Measurements from ENCODE around the gene SSU72.
A peak's percentile ranks its signal among the peaks of the same experiment; 100 is the strongest.
"Not testable (repeated sequence)": the region's sequence is repeated elsewhere in the genome, so short reads cannot be mapped to it uniquely, and the experiment has no call there.

The SSU72 gene

GRCh38 chr1:1507305-1507704 is 67.4 kb downstream of the SSU72 start:
- Histone ChIP-seq H2AK5ac (ENCODE audit: low read length) (no peak overlapping the region), H4K8ac (ENCODE audit: low read depth, low read length) (no peak overlapping the region), H3K4ac (ENCODE audit: low read depth, low read length) (no peak overlapping the region), H3K4me3 (ENCODE audit: low read length) (no peak overlapping the region), H3K79me2 (ENCODE audit: control insufficient read depth, insufficient read depth, low read length) (no peaks in the 10 kb centered on the region), H2BK15ac (replicated peaks; ENCODE audit: low read depth) (no peak overlapping the region), H3K23ac (ENCODE audit: low read length) (no peak overlapping the region), H3K36me3 (ENCODE audit: control insufficient read depth, insufficient read depth, low read length) (no peaks in the 10 kb centered on the region), H3K79me1 (ENCODE audit: low read length) (no peaks in the 10 kb centered on the region), H4K5ac (ENCODE audit: low read length) (no peak overlapping the region), H3K18ac (ENCODE audit: low read length) (no peak overlapping the region), H3K9ac (ENCODE audit: low read length) (no peak overlapping the region), H2BK5ac (ENCODE audit: low read length) (no peak overlapping the region), H3K4me1 (ENCODE audit: control insufficient read depth, low read depth, low read length) (no peaks in the 10 kb centered on the region), H3K27me3 (ENCODE audit: insufficient read depth, low read length, poor library complexity) (no peaks in the 10 kb centered on the region), H3K27ac (ENCODE audit: low read depth, low read length) (no peak overlapping the region), H3K56ac (ENCODE audit: low read length) (no peak overlapping the region), H3K4me2 (ENCODE audit: low read length) (no peak overlapping the region), H2BK120ac (ENCODE audit: low read depth, low read length) (no peak overlapping the region)
- no peak for DNase-seq
- no CpG with 5 or more reads among the region's 4 CpGs for WGBS (ENCODE audit: extremely low coverage, insufficient coverage, low lambda C conversion rate)

DNA sequence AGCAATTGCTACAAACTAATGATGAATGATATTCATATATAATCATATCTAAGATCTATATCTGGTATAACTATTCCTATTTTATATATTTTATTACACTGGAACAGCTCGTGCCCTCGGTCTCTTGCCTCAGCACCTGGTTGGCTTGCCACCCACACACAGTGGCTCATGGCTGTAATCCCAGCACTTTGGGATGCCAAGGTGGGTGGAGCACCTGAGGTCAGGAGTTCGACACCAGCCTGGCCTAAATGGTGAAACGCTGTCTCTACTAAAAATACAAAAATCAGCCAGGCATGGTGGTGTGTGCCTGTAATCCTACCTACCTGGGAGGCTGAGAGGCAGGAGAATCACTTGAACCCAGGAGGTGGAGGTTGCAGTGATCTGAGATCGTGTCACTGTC is 68.9 kb downstream of the SSU72 start:
- not testable (repeated sequence) for H4K8ac ChIP-seq (ENCODE audit: low read depth, low read length); H3K56ac ChIP-seq (ENCODE audit: low read length); H2BK5ac ChIP-seq (ENCODE audit: low read length); H2BK15ac ChIP-seq (replicated peaks; ENCODE audit: low read depth); DNase-seq; H2AK5ac ChIP-seq (ENCODE audit: low read length); H4K5ac ChIP-seq (ENCODE audit: low read length); H3K79me1 ChIP-seq (ENCODE audit: low read length); H3K27me3 ChIP-seq (ENCODE audit: insufficient read depth, low read length, poor library complexity); H3K4me3 ChIP-seq (ENCODE audit: low read length); H3K18ac ChIP-seq (ENCODE audit: low read length); H3K4me2 ChIP-seq (ENCODE audit: low read length); H3K4ac ChIP-seq (ENCODE audit: low read depth, low read length); H3K4me1 ChIP-seq (ENCODE audit: control insufficient read depth, low read depth, low read length); H3K23ac ChIP-seq (ENCODE audit: low read length); H3K36me3 ChIP-seq (ENCODE audit: control insufficient read depth, insufficient read depth, low read length); H3K9ac ChIP-seq (ENCODE audit: low read length); H3K27ac ChIP-seq (ENCODE audit: low read depth, low read length); H3K79me2 ChIP-seq (ENCODE audit: control insufficient read depth, insufficient read depth, low read length); H2BK120ac ChIP-seq (ENCODE audit: low read depth, low read length)
- no CpG with 5 or more reads among the region's 5 CpGs for WGBS (ENCODE audit: extremely low coverage, insufficient coverage, low lambda C conversion rate)

- not testable (repeated sequence) for H3K18ac ChIP-seq (ENCODE audit: low read length); H3K27me3 ChIP-seq (ENCODE audit: insufficient read depth, low read length, poor library complexity); H2BK120ac ChIP-seq (ENCODE audit: low read depth, low read length); H3K9ac ChIP-seq (ENCODE audit: low read length); H3K23ac ChIP-seq (ENCODE audit: low read length); H3K56ac ChIP-seq (ENCODE audit: low read length); H4K5ac ChIP-seq (ENCODE audit: low read length); H2AK5ac ChIP-seq (ENCODE audit: low read length); H3K4ac ChIP-seq (ENCODE audit: low read depth, low read length); H4K8ac ChIP-seq (ENCODE audit: low read depth, low read length); H3K4me2 ChIP-seq (ENCODE audit: low read length); H2BK15ac ChIP-seq (replicated peaks; ENCODE audit: low read depth); H3K4me1 ChIP-seq (ENCODE audit: control insufficient read depth, low read depth, low read length); H3K79me1 ChIP-seq (ENCODE audit: low read length); H3K27ac ChIP-seq (ENCODE audit: low read depth, low read length); H2BK5ac ChIP-seq (ENCODE audit: low read length); H3K4me3 ChIP-seq (ENCODE audit: low read length); H3K36me3 ChIP-seq (ENCODE audit: control insufficient read depth, insufficient read depth, low read length); H3K79me2 ChIP-seq (ENCODE audit: control insufficient read depth, insufficient read depth, low read length)
- no CpG with 5 or more reads among the region's 22 CpGs for WGBS (ENCODE audit: extremely low coverage, insufficient coverage, low lambda C conversion rate)
- peak; percentile 21 for DNase-seq
Measured at GRCh38 chr1:1505366-1505798, 69.3 kb downstream of the SSU72 start.

GRCh38 chr1:1504777-1505365 is 69.8 kb downstream of the SSU72 start:
- WGBS (ENCODE audit: extremely low coverage, insufficient coverage, low lambda C conversion rate), result no CpG with 5 or more reads among the region's 16 CpGs
- H3K4me1 ChIP-seq (ENCODE audit: control insufficient read depth, low read depth, low read length); H2AK5ac ChIP-seq (ENCODE audit: low read length); H3K9ac ChIP-seq (ENCODE audit: low read length); H3K36me3 ChIP-seq (ENCODE audit: control insufficient read depth, insufficient read depth, low read length); H3K27me3 ChIP-seq (ENCODE audit: insufficient read depth, low read length, poor library complexity); H4K5ac ChIP-seq (ENCODE audit: low read length); H3K56ac ChIP-seq (ENCODE audit: low read length); H3K79me2 ChIP-seq (ENCODE audit: control insufficient read depth, insufficient read depth, low read length); H3K23ac ChIP-seq (ENCODE audit: low read length); H4K8ac ChIP-seq (ENCODE audit: low read depth, low read length); H3K4me2 ChIP-seq (ENCODE audit: low read length); H3K27ac ChIP-seq (ENCODE audit: low read depth, low read length); H3K4ac ChIP-seq (ENCODE audit: low read depth, low read length); H3K4me3 ChIP-seq (ENCODE audit: low read length); H3K79me1 ChIP-seq (ENCODE audit: low read length); H2BK5ac ChIP-seq (ENCODE audit: low read length); H3K18ac ChIP-seq (ENCODE audit: low read length); H2BK120ac ChIP-seq (ENCODE audit: low read depth, low read length); H2BK15ac ChIP-seq (replicated peaks; ENCODE audit: low read depth): not testable (repeated sequence)
- peak; percentile 53 for DNase-seq

DNA sequence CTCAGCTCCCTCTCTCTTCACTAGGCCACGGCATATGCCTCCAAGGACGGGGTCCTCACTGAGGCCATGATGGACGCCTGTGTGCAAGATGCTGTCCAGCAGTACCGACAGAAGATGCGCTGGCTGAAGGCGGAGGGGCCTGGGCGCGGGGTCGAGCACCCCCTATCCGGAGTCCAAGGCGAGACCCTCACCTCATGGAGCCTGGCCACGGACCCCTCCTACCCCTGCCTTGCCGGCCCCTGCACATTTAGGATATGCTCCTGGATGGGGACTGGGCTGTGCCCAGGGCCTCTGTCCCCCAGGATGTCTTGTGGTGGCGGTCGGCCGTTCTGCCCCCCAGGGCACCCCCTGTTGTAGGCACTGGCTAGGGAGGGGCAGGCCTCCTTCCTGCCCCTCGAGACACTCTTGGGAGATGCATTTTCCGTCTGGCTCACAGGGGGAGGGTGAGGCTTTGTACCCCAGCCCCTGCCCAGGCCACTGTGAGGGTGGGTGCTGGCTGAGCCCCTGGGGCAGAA is 79.1 kb downstream of the SSU72 start:
- H2AK5ac ChIP-seq (ENCODE audit: low read length); H3K4me1 ChIP-seq (ENCODE audit: control insufficient read depth, low read depth, low read length); H3K36me3 ChIP-seq (ENCODE audit: control insufficient read depth, insufficient read depth, low read length); H3K4me2 ChIP-seq (ENCODE audit: low read length); H3K79me2 ChIP-seq (ENCODE audit: control insufficient read depth, insufficient read depth, low read length); H3K9ac ChIP-seq (ENCODE audit: low read length); H3K27me3 ChIP-seq (ENCODE audit: insufficient read depth, low read length, poor library complexity); DNase-seq; H2BK15ac ChIP-seq (replicated peaks; ENCODE audit: low read depth); H3K79me1 ChIP-seq (ENCODE audit: low read length); H3K18ac ChIP-seq (ENCODE audit: low read length); H3K27ac ChIP-seq (ENCODE audit: low read depth, low read length); H3K56ac ChIP-seq (ENCODE audit: low read length); H4K5ac ChIP-seq (ENCODE audit: low read length); H3K4ac ChIP-seq (ENCODE audit: low read depth, low read length); H3K23ac ChIP-seq (ENCODE audit: low read length); H3K4me3 ChIP-seq (ENCODE audit: low read length); H2BK5ac ChIP-seq (ENCODE audit: low read length); H4K8ac ChIP-seq (ENCODE audit: low read depth, low read length); H2BK120ac ChIP-seq (ENCODE audit: low read depth, low read length): not testable (repeated sequence)
- WGBS (ENCODE audit: extremely low coverage, insufficient coverage, low lambda C conversion rate), result no CpG with 5 or more reads among the region's 18 CpGs

GRCh38 chr1:1494311-1494710 is 80.4 kb downstream of the SSU72 start:
- H3K4me2 ChIP-seq (ENCODE audit: low read length); H4K5ac ChIP-seq (ENCODE audit: low read length); H3K56ac ChIP-seq (ENCODE audit: low read length); H3K79me2 ChIP-seq (ENCODE audit: control insufficient read depth, insufficient read depth, low read length); H2AK5ac ChIP-seq (ENCODE audit: low read length); H3K4me3 ChIP-seq (ENCODE audit: low read length); H4K8ac ChIP-seq (ENCODE audit: low read depth, low read length); H3K23ac ChIP-seq (ENCODE audit: low read length); H2BK120ac ChIP-seq (ENCODE audit: low read depth, low read length); H3K27me3 ChIP-seq (ENCODE audit: insufficient read depth, low read length, poor library complexity); H3K4me1 ChIP-seq (ENCODE audit: control insufficient read depth, low read depth, low read length); H2BK5ac ChIP-seq (ENCODE audit: low read length); H3K27ac ChIP-seq (ENCODE audit: low read depth, low read length); H3K18ac ChIP-seq (ENCODE audit: low read length); DNase-seq; H3K36me3 ChIP-seq (ENCODE audit: control insufficient read depth, insufficient read depth, low read length); H3K4ac ChIP-seq (ENCODE audit: low read depth, low read length); H3K9ac ChIP-seq (ENCODE audit: low read length); H3K79me1 ChIP-seq (ENCODE audit: low read length); H2BK15ac ChIP-seq (replicated peaks; ENCODE audit: low read depth): not testable (repeated sequence)
- WGBS (ENCODE audit: extremely low coverage, insufficient coverage, low lambda C conversion rate), result no CpG with 5 or more reads among the region's 22 CpGs
